Naive thymus-derived CD4-positive, alpha-beta T cell (primary cell): ENCODE data around the gene SEMA6D. TPM values are rescaled to one million over a fixed set of nuclear protein-coding genes. Genes with fewer than 3 reads are reported as not detected.

Experiments
- ATAC-seq: fragments of 150-1000 bp; cut with Tn5 transposase; 2 replicates; pipeline ENCODE4 v1.10.0; 2021; ENCODE audit warnings: mild to moderate bottlenecking, moderate library complexity
- CTCF ChIA-PET: fragments of 350-600 bp; sonication (Branson Sonifier 250); formaldehyde crosslinking; loops from one replicate; lab custom pipeline; 2021; ENCODE audit warnings: antibody characterized with exemption; lab: Charles Lee
- POLR2A ChIA-PET: fragments of 350-600 bp; sonication (Branson Sonifier 250); formaldehyde crosslinking; loops from one replicate; lab custom pipeline; 2021; ENCODE audit warnings: antibody characterized with exemption, inconsistent platforms; lab: Charles Lee
- DNase-seq, 9 donors: peaks; one replicate each; pipeline versions ENCODE4 v3.0.0 to v3.0.0-alpha.2; 2020 to 2022; ENCODE audit warnings: mixed read lengths in 1 of 9
- H3K27ac ChIP-seq: one replicate; pipeline ENCODE4 v1.7.0; 2013; ENCODE audit warnings: mild to moderate bottlenecking, low read depth, low read length, moderate library complexity
- H3K27me3 ChIP-seq, 2 donors: one replicate each; pipeline ENCODE4 v1.7.0; 2013; ENCODE audit warnings: low read length in 2 of 2, mild to moderate bottlenecking in 2 of 2, moderate library complexity in 2 of 2; ENCODE audit not compliant: control insufficient read depth in 2 of 2, insufficient read depth in 2 of 2
- H3K36me3 ChIP-seq, 3 experiments: 1 replicate in 2 of 3; 2 replicates in 1 of 3; pipeline ENCODE4 v1.7.0; 2013; ENCODE audit warnings: low read length in 3 of 3, mild to moderate bottlenecking in 3 of 3, moderate library complexity in 1 of 3; ENCODE audit not compliant: insufficient read depth in 3 of 3, control insufficient read depth in 2 of 3
- H3K4me1 ChIP-seq, 2 donors: one replicate each; pipeline ENCODE4 v1.7.0; 2013; ENCODE audit warnings: low read length in 2 of 2, mild to moderate bottlenecking in 2 of 2, moderate library complexity in 1 of 2; ENCODE audit not compliant: control insufficient read depth in 2 of 2, insufficient read depth in 2 of 2
- H3K4me3 ChIP-seq: 2 replicates; pipeline ENCODE4 v1.7.0; 2013; ENCODE audit warnings: mild to moderate bottlenecking, low read length
- H3K9me3 ChIP-seq, 3 experiments: 1 replicate in 2 of 3; 2 replicates in 1 of 3; pipeline ENCODE4 v1.7.0; 2013; ENCODE audit warnings: low read length in 3 of 3; ENCODE audit not compliant: control insufficient read depth in 2 of 3
- H3K27ac Mint-ChIP-seq, 9 donors: one replicate each; pipeline ENCODE4 v1.8.0; 2020 to 2022; ENCODE audit warnings: mixed read lengths in 9 of 9, mild to moderate bottlenecking in 8 of 9, moderate library complexity in 5 of 9, inconsistent platforms in 2 of 9
- H3K27me3 Mint-ChIP-seq, 5 donors: one replicate each; pipeline ENCODE4 v1.8.0; 2021 to 2022; ENCODE audit warnings: mixed read lengths in 5 of 5, mild to moderate bottlenecking in 1 of 5
- H3K36me3 Mint-ChIP-seq, 5 donors: one replicate each; pipeline ENCODE4 v1.8.0; 2020 to 2022; ENCODE audit warnings: mixed read lengths in 5 of 5, mild to moderate bottlenecking in 3 of 5, inconsistent platforms in 1 of 5
- H3K4me1 Mint-ChIP-seq, 7 donors: one replicate each; pipeline ENCODE4 v1.8.0; 2020 to 2022; ENCODE audit warnings: mixed read lengths in 7 of 7, mild to moderate bottlenecking in 3 of 7, inconsistent platforms in 1 of 7
- H3K4me3 Mint-ChIP-seq, 10 donors: one replicate each; pipeline ENCODE4 v1.8.0; 2020 to 2022; ENCODE audit warnings: mild to moderate bottlenecking in 10 of 10, mixed read lengths in 10 of 10, moderate library complexity in 6 of 10, inconsistent platforms in 2 of 10
- H3K9me3 Mint-ChIP-seq, 11 donors: one replicate each; pipeline ENCODE4 v1.8.0; 2020 to 2022; ENCODE audit warnings: mixed read lengths in 11 of 11, mild to moderate bottlenecking in 4 of 11, inconsistent platforms in 1 of 11, moderate library complexity in 1 of 11
- intact Hi-C, 2 donors: fragments of 100-400 bp; cut with micrococcal nuclease; formaldehyde crosslinking; loops; one replicate each; pipeline ENCODE4 v1.15.1; 2023
- polyA plus RNA-seq, 2 donors: library from polyadenylated mRNA; unstranded; fragments of 300-500 nt; fragmentation: Illumina TruSeq; gene quantifications; one replicate each; pipeline ENCODE4 v1.2.3, GENCODE V29; 2021
- total RNA-seq, 6 experiments: library from RNA in 5 of 6; stranded (reverse) in 5 of 6; gene quantifications; 1 replicate in 5 of 6; 2 replicates in 1 of 6; pipeline ENCODE4 v1.2.3 and lab custom pipeline; 2021 to 2026

The SEMA6D gene
- total and polyA plus RNA-seq, 7 experiments from 2014 or later = not detected

DNA sequence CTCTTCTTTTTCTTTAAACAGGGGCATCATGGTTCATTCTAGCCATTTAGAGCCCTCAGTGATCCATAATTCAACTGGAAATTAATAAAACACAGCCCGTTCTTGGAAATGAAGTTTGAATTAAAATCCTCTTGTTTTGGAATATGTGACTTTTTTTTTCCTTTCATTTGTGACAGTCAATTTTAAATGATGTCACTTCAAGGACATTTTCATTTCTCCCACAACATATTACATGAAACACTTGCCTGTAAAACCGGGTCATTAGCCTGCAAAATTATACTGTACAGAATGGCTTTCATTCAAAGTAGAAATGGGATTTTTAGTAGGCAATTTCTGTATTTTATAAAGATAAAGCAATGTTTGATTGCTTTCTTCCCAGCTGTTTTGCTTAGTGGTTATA is 789 bp upstream of the SEMA6D start:
- Mint-ChIP-seq H3K27ac (no peak overlapping the region), H3K4me3 (no peak overlapping the region)
- H3K27me3 ChIP-seq = peaks cover 0 to 6% of the 10 kb centered on the region in 2 donors

DNA sequence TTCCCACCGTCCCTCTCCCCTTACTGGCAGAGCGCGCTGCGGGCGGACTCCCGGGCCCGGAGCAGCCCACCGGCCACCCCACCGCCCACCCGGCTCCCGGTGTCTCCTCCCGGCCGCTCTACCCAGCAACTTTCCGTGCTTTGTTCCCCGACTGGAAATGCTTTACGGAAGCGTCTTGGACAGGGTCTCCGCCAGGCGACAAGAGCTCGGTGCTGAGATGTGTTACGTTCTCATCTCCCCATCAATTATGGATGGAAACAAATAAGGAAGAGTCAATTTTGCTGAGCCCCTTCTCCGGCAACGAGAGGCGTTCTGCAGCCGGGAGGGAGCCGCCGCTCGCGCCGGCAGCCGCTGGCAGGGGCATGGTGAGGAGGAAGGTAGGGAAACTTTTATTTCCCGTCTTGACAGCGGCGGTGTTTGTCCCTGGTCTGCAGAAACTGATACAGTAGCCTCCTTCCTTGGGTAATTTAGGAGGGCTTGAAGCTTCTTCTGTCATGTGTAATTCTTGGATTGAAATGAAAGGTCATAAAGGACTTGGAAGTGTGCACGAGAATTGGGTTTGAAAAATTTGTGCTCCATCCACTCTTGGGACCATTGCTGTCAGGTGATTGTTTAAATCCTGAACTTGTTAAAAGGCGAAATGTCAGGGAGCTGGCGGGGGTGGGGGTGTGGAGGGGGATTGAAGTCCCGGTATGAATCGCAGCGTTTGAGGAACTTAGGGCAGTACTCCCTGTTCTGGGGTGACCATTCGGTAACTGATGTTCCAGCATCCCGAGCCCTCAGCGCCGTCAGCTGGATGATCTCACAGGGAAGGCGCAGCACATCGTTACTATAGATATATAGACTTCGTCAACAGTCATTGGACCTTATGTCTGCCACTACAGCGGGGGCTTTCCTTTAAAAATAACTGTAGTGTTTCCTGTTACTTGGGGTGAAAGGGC is 1.5 kb downstream of the SEMA6D start:
- CTCF ChIA-PET = no interaction called here
- Mint-ChIP-seq H3K36me3 (no peaks in the 10 kb centered on the region), H3K9me3 (peaks cover 0 to 7% (median 0%) of the 10 kb centered on the region in 11 donors), H3K4me3 (no peak overlapping the region), H3K4me1 (peaks cover 0 to 12% (median 5%) of the 10 kb centered on the region in 7 donors), H3K27ac (no peak overlapping the region), H3K27me3 (peaks cover 61 to 76% (median 71%) of the 10 kb centered on the region in 5 donors)
- ATAC-seq (no peak), DNase-seq (no peak)
- intact Hi-C loops = no loop called here
- POLR2A ChIA-PET = no interaction called here
- Histone ChIP-seq H3K36me3 (no peaks in the 10 kb centered on the region), H3K4me1 (no peaks in the 10 kb centered on the region), H3K27ac (no peak overlapping the region), H3K27me3 (peaks cover 0 to 6% of the 10 kb centered on the region in 2 donors), H3K4me3 (no peak overlapping the region), H3K9me3 (no peaks in the 10 kb centered on the region)

More for the DNA sequence above, 789 bp upstream of the SEMA6D start:
- H3K9me3 ChIP-seq = no peaks in the 10 kb centered on the region
- H3K36me3 ChIP-seq = no peaks in the 10 kb centered on the region
- no peaks in the 10 kb centered on the region for H3K36me3 Mint-ChIP-seq
- DNase-seq = no peak
- H3K9me3 Mint-ChIP-seq = peaks cover 0 to 5% (median 0%) of the 10 kb centered on the region in 11 donors
- H3K4me1 ChIP-seq = no peaks in the 10 kb centered on the region
- H3K4me1 Mint-ChIP-seq = peaks cover 0 to 12% (median 5%) of the 10 kb centered on the region in 7 donors
- H3K27me3 Mint-ChIP-seq = peaks cover 50 to 65% (median 56%) of the 10 kb centered on the region in 5 donors
- ChIA-PET CTCF (no interaction called here), POLR2A (no interaction called here)
- intact Hi-C loops = no loop called here
- H3K27ac ChIP-seq = no peak overlapping the region
- ATAC-seq = no peak
- H3K4me3 ChIP-seq = no peak overlapping the region

GRCh38 chr15:47719730-47720129 is 2.4 kb downstream of the SEMA6D start:
- H3K27me3 ChIP-seq = peaks cover 0 to 6% of the 10 kb centered on the region in 2 donors
- no peaks in the 10 kb centered on the region for H3K36me3 ChIP-seq
- H3K27ac ChIP-seq = no peak overlapping the region
- peaks cover 0 to 12% (median 5%) of the 10 kb centered on the region in 7 donors for H3K4me1 Mint-ChIP-seq
- H3K9me3 Mint-ChIP-seq = peaks cover 0 to 6% (median 0%) of the 10 kb centered on the region in 11 donors
- ChIA-PET POLR2A (no interaction called here), CTCF (no interaction called here)
- intact Hi-C loops = no loop called here
- ATAC-seq = no peak
- H3K27ac Mint-ChIP-seq = no peak overlapping the region
- H3K4me1 ChIP-seq = no peaks in the 10 kb centered on the region
- H3K36me3 Mint-ChIP-seq = no peaks in the 10 kb centered on the region
- DNase-seq = no peak
- H3K4me3 Mint-ChIP-seq = no peak overlapping the region
- H3K9me3 ChIP-seq = no peaks in the 10 kb centered on the region
- H3K4me3 ChIP-seq = no peak overlapping the region
- H3K27me3 Mint-ChIP-seq = peaks cover 57 to 77% (median 67%) of the 10 kb centered on the region in 5 donors

- Histone ChIP-seq H3K36me3 (no peaks in the 10 kb centered on the region), H3K27ac (no peak overlapping the region), H3K27me3 (peaks cover 0 to 4% of the 10 kb centered on the region in 2 donors), H3K9me3 (no peaks in the 10 kb centered on the region), H3K4me1 (no peaks in the 10 kb centered on the region), H3K4me3 (no peak overlapping the region)
- CTCF ChIA-PET = no interaction called here
- Mint-ChIP-seq H3K36me3 (no peaks in the 10 kb centered on the region), H3K4me3 (no peak overlapping the region), H3K4me1 (peaks cover 0 to 12% (median 5%) of the 10 kb centered on the region in 7 donors), H3K27me3 (peaks cover 50 to 69% (median 61%) of the 10 kb centered on the region in 5 donors), H3K27ac (no peak overlapping the region), H3K9me3 (peaks cover 0 to 4% (median 0%) of the 10 kb centered on the region in 11 donors)
- DNase-seq (no peak), ATAC-seq (no peak)
- intact Hi-C loops = no loop called here
- POLR2A ChIA-PET = no interaction called here
These were observed 3.2 kb downstream of the SEMA6D start for GRCh38 chr15:47720555-47720954.

DNA sequence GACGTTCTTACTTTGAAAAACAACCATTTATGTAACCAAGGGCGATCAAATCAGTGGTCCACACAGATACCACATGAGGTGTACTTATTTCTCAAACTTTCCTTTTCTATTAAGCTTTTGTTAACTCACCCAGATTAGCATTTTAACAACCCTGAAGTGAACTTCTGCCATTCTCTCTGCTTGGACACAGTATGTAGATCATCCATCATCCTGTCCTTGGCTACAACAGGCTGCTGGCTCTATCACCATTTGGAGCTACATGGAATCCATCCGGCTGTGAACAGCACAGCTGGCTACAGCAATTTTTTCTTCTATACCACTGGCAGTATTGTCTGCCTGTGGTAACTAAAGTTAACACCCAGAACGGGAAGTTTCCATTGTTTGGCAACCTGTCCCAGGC is 4.4 kb downstream of the SEMA6D start:
- POLR2A ChIA-PET = no interaction called here
- intact Hi-C loops = no loop called here
- Histone ChIP-seq H3K36me3 (no peaks in the 10 kb centered on the region), H3K9me3 (no peaks in the 10 kb centered on the region), H3K4me3 (no peak overlapping the region), H3K4me1 (no peaks in the 10 kb centered on the region), H3K27me3 (peaks cover 0 to 4% of the 10 kb centered on the region in 2 donors), H3K27ac (no peak overlapping the region)
- H3K9me3 Mint-ChIP-seq = peaks cover 0 to 4% (median 0%) of the 10 kb centered on the region in 11 donors
- H3K27ac Mint-ChIP-seq = no peak overlapping the region
- peaks cover 40 to 65% (median 54%) of the 10 kb centered on the region in 5 donors for H3K27me3 Mint-ChIP-seq
- ATAC-seq (no peak), DNase-seq (no peak)
- CTCF ChIA-PET = no interaction called here
- H3K4me3 Mint-ChIP-seq = no peak overlapping the region
- H3K36me3 Mint-ChIP-seq = no peaks in the 10 kb centered on the region
- H3K4me1 Mint-ChIP-seq = peaks cover 0 to 12% (median 5%) of the 10 kb centered on the region in 7 donors

GRCh38 chr15:47724346-47724745 is 7.0 kb downstream of the SEMA6D start:
- no peaks in the 10 kb centered on the region for H3K9me3 ChIP-seq
- H3K4me1 ChIP-seq = no peaks in the 10 kb centered on the region
- no peaks in the 10 kb centered on the region for H3K36me3 ChIP-seq
- Mint-ChIP-seq H3K4me1 (no peaks in the 10 kb centered on the region), H3K9me3 (peaks cover 0 to 3% (median 0%) of the 10 kb centered on the region in 11 donors), H3K36me3 (no peaks in the 10 kb centered on the region), H3K27ac (no peak overlapping the region), H3K27me3 (peaks cover 22 to 52% (median 36%) of the 10 kb centered on the region in 5 donors), H3K4me3 (no peak overlapping the region)
- H3K27ac ChIP-seq = no peak overlapping the region
- no peak for ATAC-seq
- peaks cover 0 to 4% of the 10 kb centered on the region in 2 donors for H3K27me3 ChIP-seq
- DNase-seq = no peak
- ChIA-PET CTCF (no interaction called here), POLR2A (no interaction called here)
- no peak overlapping the region for H3K4me3 ChIP-seq
- intact Hi-C loops = no loop called here
